ENCODE measurements around the gene GABPB2.
A peak's percentile ranks its signal among the peaks of the same experiment; 100 is the strongest.

GABPB2 gene

GRCh38 chr1:151070474-151071276 is at the start of gene GABPB2:
Gene GABPB2, plus strand, starts transcription at chr1:151070761. Its CDS starts 17,429 bp downstream, at chr1:151088190.
- peak; percentile 93 for DNase-seq

DNA sequence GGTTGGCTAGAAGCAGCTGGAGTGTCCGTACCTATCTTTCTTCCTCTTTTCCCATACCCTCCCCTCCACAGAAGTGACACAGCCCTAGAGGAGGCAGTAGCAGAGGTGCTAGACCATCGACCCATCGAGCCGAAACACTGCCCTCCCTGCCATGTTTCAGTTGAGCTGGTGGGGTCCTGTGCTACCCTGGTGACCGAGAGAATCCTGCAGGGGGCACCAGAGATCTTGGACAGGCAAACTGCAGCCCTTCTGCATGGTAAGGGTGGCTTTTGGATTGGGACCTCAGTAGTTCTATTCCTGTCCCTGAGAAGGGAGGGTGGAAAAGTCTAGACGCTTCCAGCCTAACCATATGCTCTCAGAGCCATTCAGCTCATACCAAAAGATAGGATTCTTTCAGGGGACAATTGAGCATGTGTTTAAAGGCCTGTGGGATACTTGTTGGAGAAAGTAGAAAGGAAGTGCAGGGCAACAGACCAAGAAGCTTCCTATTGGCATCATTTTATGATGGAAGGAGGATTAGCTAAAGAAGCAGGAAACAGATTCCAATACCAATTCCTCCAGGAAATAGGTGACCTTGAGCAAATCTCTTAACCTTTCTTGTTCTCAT is 45.9 kb upstream of the GABPB2 start:
- peak; percentile 88 for DNase-seq

DNA sequence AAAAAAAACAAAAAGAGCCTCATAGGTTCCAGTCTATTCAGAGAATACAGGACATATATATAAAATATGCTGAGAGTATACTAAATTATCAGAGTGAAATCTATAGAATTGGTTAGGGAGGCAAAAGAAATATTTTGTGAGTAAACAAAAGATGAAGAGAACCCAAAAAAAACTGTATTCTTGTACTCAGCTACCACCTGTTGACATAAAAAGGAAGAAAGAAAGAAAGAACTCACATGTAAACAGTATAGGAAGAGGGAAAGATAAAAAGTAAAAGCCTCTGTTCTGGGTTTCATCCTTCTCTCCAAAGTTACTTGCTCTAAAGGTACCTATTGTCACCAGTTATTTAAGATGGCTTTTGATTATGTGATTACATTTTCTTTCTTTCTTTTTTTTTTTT is 44.1 kb upstream of the GABPB2 start:
- DNase-seq, result no peak

GRCh38 chr1:151032164-151032563 is 38.4 kb upstream of the GABPB2 start:
- no peak for DNase-seq

DNA sequence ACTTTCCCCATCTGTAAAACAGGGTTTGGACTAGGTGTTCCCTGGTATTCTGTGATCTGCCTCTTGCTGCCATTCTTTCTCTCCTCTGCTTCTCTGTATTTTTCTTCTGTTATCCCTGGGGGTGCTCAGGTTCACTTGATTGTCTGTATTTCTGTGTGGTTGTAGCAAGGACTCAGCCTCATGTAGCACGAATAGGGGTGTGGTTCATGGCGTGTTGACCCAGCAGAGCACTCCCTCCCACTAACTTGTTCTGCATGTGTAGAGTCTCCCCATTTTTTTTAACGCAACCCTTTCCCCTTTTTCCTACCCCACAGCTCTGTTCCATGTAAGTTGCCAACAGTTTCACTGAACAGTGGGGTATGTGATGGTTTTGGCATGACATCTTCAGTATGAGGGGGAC is 35.4 kb upstream of the GABPB2 start:
- DNase-seq, result no peak

GRCh38 chr1:151036356-151036755 is 34.2 kb upstream of the GABPB2 start, which contains the start of gene BNIPL:
Gene BNIPL, plus strand, starts transcription at chr1:151036586. Its CDS starts 140 bp downstream, at chr1:151036726.
- no peak for DNase-seq

DNA sequence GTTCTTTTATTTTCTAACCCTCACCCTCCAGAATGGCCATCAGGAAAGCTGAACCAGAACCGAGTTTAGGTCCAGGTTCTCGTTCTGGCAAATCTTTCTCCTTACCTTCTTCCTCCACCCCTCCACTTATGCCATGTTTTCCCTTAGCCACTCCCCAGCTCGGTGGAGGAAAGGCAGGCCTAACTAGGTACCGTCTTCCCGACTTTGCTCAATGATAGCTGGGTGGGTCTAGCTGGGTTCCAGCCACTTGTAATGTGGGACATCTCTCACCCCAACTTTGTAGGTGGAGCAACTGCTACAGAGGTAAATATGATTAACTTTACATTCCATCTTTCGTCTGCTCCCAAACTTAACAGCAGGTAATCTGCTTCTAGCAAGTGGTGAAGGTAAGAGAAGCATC is 33.5 kb upstream of the GABPB2 start:
- no peak for DNase-seq

- no peak for DNase-seq
Measured at GRCh38 chr1:151039521-151039920, 31.0 kb upstream of the GABPB2 start.

DNA sequence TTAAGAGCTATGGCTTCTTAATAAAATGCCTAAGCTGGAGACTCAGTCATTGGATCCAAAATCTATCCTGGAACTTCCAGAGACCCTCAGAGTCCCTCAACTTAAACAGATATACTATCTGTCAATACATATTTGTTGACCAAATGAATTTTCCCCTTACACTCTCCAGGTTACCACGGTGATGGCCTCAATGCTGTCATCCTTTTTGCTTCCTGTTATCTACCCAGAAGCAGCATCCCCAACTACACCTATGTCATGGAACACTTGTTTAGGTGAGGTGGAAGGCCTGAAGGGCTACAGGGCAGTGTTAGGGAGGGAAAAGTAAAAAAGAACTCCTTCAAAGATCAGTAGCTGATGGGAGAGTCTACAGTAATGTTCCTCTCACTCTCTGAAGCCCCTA is 27.4 kb upstream of the GABPB2 start:
- DNase-seq, result no peak

DNA sequence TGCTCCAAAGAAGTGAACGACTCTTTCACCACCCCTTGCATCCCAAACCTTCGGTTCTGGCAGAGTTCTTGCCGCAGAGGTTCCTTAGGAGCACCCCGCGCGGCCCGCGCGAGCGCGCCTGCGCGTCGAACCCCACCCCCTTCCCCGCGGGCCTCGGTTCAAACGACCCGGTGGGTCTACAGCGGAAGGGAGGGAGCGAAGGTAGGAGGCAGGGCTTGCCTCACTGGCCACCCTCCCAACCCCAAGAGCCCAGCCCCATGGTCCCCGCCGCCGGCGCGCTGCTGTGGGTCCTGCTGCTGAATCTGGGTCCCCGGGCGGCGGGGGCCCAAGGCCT is 23.0 kb upstream of the GABPB2 start, which contains the start of gene C1orf56:
TSS of gene C1orf56 (plus strand) at position 161 of the 334 bp plus-strand sequence. CDS start at position 258, 97 bp downstream.
- peak; percentile 60 for DNase-seq

DNA sequence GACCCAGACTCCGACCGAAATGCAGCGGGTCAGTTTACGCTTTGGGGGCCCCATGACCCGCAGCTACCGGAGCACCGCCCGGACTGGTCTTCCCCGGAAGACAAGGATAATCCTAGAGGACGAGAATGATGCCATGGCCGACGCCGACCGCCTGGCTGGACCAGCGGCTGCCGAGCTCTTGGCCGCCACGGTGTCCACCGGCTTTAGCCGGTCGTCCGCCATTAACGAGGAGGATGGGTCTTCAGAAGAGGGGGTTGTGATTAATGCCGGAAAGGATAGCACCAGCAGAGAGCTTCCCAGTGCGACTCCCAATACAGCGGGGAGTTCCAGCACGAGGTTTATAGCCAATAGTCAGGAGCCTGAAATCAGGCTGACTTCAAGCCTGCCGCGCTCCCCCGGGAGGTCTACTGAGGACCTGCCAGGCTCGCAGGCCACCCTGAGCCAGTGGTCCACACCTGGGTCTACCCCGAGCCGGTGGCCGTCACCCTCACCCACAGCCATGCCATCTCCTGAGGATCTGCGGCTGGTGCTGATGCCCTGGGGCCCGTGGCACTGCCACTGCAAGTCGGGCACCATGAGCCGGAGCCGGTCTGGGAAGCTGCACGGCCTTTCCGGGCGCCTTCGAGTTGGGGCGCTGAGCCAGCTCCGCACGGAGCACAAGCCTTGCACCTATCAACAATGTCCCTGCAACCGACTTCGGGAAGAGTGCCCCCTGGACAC is 22.5 kb upstream of the GABPB2 start:
- DNase-seq, result peak; percentile 71

- no peak for DNase-seq
Measured at GRCh38 chr1:151048645-151049032, 21.9 kb upstream of the GABPB2 start.

GRCh38 chr1:151049458-151049857 is 21.1 kb upstream of the GABPB2 start:
- no peak for DNase-seq

- DNase-seq, result no peak
Measured at GRCh38 chr1:151050051-151050688, 20.4 kb upstream of the GABPB2 start.

DNA sequence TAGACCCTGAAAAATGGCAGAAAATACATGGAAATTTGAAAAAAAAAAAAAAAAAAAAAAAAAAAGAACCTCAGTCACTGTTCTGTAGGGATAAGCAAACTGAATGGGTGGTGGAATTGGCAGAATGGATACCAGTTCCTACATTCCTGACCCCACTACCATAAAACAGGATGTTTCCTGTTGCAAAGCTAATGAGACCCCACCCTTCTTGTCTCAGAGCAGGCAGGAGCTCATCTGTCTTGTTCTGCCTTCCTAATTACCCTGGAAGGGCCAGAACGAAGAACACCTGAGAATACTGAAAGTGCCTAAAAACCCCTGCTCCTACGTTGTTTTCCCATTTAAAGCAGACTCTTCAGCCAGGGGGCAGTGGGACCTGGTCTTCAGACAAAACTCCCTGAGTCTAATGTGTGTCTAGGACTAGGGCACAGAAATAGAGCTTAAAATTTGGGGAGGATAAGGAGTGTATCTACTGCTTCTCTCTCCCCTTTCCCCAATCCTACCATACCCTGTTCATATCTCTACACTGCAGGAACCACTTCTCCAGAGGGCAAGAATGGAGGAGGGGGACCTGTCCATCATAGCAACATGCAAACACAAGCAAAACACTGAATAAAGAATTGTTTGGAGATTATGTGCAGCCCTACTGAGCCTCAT is 19.1 kb upstream of the GABPB2 start:
- no peak for DNase-seq

DNA sequence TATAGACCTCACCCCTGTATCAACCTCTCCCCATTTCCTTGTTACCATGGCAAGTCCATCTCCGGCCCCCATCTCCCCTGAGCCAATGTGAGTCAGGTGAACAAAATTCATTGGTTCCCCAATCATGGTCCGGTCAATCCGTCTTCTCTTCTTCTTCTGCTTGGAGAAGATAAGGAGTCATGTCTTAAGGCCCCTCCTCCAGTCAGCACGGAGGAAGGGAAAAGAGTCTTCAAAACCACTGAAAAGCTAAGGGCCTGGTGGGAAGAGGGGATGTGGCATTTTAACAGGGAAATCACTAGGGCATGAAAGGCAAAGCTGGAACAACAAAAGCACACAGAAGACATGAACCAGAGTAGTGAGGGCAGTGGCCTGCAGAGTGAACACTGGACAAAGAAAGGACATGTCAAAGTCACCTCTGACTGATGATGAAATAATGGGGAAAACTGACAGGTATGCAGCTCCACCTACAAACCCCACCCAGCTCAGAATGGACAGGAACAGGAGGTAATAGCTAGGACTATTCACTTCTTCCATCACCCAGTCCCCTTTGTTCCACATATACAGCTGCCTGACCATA is 15.5 kb upstream of the GABPB2 start:
- no peak for DNase-seq

GRCh38 chr1:151055581-151055980 is 15.0 kb upstream of the GABPB2 start:
- DNase-seq, result no peak

GRCh38 chr1:151056149-151056548 is 14.4 kb upstream of the GABPB2 start:
- DNase-seq, result no peak

DNA sequence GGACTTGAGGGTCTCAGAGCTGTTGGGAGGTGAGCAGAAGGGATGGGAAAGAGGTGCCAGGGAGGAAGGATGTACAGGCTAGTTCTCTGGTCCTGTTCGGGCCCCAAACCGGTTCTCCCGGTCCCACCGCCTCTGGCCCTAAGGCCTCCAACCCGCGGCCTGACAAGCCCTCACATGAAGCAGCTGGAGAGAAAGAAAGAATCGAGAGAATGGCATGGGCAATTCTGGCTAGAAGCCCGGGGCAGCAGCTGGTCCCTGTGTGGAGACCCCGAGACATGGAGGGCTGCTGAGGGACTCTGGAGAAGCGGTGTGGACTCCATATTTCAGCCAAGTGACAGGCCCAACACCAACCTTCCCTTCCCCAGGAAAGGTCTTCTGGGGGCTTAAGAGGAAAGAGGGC is 11.9 kb upstream of the GABPB2 start:
- no peak for DNase-seq

DNA sequence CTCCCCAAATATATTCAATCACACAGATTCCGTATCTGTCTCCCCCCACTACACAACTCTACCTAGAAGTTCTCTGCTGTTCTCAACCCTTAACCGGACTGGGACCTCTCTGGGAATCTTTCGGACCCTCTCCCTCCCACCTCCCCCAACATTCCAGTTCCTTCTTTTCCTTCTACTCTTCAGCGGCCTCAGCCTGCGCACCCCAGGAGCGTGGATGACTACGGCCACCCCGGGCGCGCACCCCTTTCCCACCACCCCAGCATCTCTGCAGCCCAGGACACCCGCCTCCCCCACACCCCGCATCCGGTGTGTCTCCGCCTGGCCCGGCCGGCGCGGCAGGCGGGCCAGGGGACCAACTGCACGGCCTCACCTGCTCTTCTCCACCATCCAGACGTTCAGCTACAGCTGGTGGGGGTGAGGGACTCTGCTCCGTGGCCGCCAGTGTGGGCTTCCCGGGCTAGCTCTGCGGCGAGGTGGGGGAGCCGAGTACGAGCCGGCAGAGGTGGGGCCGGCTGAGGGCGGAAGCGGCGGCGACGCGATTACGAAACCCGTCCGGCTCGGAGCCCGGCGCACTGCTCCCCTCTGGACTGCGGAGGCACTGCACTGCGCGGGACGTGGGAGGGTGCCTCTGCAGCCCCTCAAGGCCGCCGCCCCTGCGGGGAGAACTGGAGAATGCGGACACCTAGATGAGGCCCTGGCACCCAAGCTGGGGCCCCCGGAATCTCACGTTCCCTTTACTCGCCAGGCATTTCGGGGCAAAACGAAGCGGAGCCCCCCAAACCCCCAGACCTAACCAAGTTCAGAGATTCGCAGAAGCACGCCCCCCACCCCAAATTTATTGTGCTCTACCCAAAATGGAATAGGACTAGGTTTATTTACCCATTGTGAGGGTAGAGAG is 11.2 kb upstream of the GABPB2 start, which contains the start of gene CDC42SE1:
TSS of gene CDC42SE1 (minus strand) at position 514 of the 898 bp plus-strand sequence. CDS start 3,892 bp downstream, outside the sequence.
- DNase-seq, result peak; percentile 90

DNA sequence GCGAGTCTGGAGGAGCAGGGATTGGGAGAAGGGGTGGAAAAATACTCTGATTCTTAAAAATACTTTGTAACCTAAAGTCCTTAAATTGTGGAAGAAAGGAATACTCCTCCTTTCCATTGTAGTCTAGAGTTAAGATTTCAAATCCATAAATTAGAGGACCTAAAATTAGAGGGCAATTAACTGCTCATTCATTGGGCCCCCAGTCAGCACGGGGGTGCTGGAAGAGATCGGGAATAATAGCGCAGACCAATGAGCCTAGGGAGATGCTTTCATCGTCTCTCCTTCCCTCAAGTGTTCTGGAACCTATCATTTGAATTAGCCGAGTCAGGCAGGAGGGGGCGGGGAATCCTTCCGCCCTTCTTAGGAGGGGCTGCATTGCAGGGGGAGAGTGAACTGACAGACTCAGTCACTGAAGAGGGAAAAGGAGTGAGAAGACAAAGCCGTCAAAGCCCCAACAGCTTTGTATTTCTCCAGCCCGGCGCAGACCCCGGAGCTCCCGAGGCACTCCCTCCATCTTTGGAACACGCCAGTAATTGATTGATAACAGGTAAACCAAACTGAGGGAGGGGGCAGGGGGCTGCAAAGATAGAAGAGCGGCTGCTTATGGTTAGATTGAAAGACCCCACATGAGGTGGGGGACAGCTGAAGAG is 10.4 kb upstream of the GABPB2 start, which contains the start of gene MLLT11:
TSS of gene MLLT11 (plus strand) at position 391 of the 650 bp plus-strand sequence. CDS start 6,828 bp downstream, outside the sequence.
- no peak for DNase-seq

Data from activated CD4-positive, alpha-beta T cell treated with anti-CD3 and anti-CD28 coated beads for 48 hours (primary cell).